ENCODE data around the gene INO80C.

INO80C gene

DNA sequence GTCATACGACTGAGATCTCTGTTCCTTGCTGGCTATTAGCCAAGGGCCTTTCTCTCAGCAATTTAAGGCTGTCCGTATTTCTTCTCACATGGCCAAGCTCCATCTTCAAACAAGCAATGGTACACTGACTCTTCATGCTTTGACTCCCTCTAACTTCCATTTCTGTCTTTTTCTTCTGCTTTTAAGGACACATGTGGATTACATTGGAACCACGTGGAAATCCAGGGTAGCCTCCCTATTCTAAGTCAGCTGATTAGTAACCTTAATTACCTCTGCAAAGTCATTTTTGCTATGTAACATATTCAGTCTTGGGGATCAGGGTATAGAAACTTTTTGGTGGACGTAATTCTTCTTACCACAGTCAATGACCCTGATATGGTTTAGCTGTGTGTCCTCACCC lies 79.2 kb downstream of the INO80C start:
- no peak for DNase-seq (ENCODE audit: low read depth)
- no peak overlapping the region for H3K4me3 ChIP-seq (ENCODE audit: low read depth, low read length)
- TF ChIP-seq, protein P1, sequence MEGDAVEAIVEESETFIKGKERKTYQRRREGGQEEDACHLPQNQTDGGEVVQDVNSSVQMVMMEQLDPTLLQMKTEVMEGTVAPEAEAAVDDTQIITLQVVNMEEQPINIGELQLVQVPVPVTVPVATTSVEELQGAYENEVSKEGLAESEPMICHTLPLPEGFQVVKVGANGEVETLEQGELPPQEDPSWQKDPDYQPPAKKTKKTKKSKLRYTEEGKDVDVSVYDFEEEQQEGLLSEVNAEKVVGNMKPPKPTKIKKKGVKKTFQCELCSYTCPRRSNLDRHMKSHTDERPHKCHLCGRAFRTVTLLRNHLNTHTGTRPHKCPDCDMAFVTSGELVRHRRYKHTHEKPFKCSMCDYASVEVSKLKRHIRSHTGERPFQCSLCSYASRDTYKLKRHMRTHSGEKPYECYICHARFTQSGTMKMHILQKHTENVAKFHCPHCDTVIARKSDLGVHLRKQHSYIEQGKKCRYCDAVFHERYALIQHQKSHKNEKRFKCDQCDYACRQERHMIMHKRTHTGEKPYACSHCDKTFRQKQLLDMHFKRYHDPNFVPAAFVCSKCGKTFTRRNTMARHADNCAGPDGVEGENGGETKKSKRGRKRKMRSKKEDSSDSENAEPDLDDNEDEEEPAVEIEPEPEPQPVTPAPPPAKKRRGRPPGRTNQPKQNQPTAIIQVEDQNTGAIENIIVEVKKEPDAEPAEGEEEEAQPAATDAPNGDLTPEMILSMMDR (conservative IDR thresholded peaks at IDR 0.05; ENCODE audit: low read depth, low read length): no peak

All from choroid plexus epithelial cell (primary cell).